Stomach (tissue), 9 donors: Measurements from ENCODE around the gene TTC7B. TPM values are rescaled to one million over a fixed set of nuclear protein-coding genes. Genes with fewer than 3 reads are reported as not detected.

Experiments used
- DNase-seq, 2 donors: peaks; one replicate each; pipeline versions ENCODE4 v3.0.0 to v3.0.0-alpha.2; 2013 to 2019
- H3K27ac ChIP-seq, 5 donors: fragments of 200-600 bp in 4 of 5; sonication (generic) in 4 of 5; one replicate each; pipeline ENCODE4 v1.5.1; 2013 to 2019; ENCODE audit warnings: mild to moderate bottlenecking in 1 of 5, moderate library complexity in 1 of 5
- H3K27me3 ChIP-seq, 3 donors: fragments of 200-600 bp; sonication (generic); one replicate each; pipeline ENCODE4 v1.5.1; 2017 to 2019; ENCODE audit warnings: mixed run types in 1 of 3
- H3K36me3 ChIP-seq, 4 donors: fragments of 200-600 bp; sonication (generic); 1 replicate in 3 of 4; 2 replicates in 1 of 4; pipeline ENCODE4 v1.5.1; 2016 to 2019
- H3K4me1 ChIP-seq, 4 donors: fragments of 200-600 bp; sonication (generic); one replicate each; pipeline ENCODE4 v1.5.1; 2016 to 2019
- H3K4me3 ChIP-seq, 4 donors: fragments of 200-600 bp; sonication (generic) in 3 of 4; one replicate each; pipeline ENCODE4 v1.5.1; 2016 to 2019; ENCODE audit warnings: mild to moderate bottlenecking in 1 of 4
- H3K9me3 ChIP-seq, 4 donors: fragments of 200-600 bp; sonication (generic); one replicate each; pipeline ENCODE4 v1.5.1; 2016 to 2019
- CTCF ChIP-seq, 7 experiments: fragments of 450-650 bp in 4 of 7; fragments of 200-600 bp in 3 of 7; sonication (generic) in 3 of 7; IDR thresholded peaks; one replicate each; pipeline ENCODE4 v1.5.1; 2016 to 2019; ENCODE audit warnings: antibody characterized with exemption in 7 of 7, control low read depth in 2 of 7, mild to moderate bottlenecking in 1 of 7
- EP300 ChIP-seq: sonication (generic); formaldehyde crosslinking; IDR thresholded peaks from one replicate; pipeline ENCODE4 v1.6.1; 2017; ENCODE audit warnings: antibody characterized with exemption
- POLR2A ChIP-seq, 4 donors: fragments of 450-650 bp; IDR thresholded peaks; one replicate each; pipeline ENCODE4 v1.6.1; 2016; ENCODE audit warnings: antibody characterized with exemption in 4 of 4, control low read depth in 2 of 4, mild to moderate bottlenecking in 1 of 4, moderate library complexity in 1 of 4
- POLR2AphosphoS5 ChIP-seq, 3 donors: sonication (generic); formaldehyde crosslinking; IDR thresholded peaks; one replicate each; pipeline ENCODE4 v1.6.1; 2016; ENCODE audit warnings: antibody characterized with exemption in 3 of 3
- WGBS, 5 donors: extraction: QIAGEN DNeasy Blood & Tissue Kit in 3 of 5; methylation state at CpG; one replicate each; pipeline versions ENCODE4 v1.1.5 to v1.1.7; 2013 to 2018; 5-methylcytosine and 5-hydroxymethylcytosine counted together
- intact Hi-C: fragments of 100-400 bp; cut with DNase I; formaldehyde crosslinking; loops from one replicate; pipeline ENCODE4 v1.15.1; 2023; ENCODE audit warnings: low total_unique reads
- polyA plus RNA-seq, 3 donors: library from polyadenylated mRNA; stranded (reverse); fragments of 200-250 nt; gene quantifications; one replicate each; pipeline ENCODE4 v1.2.3, GENCODE V29; 2013
- total RNA-seq, 5 donors: library from RNA; depleted of rRNA; stranded (reverse); fragments of >200 nt; gene quantifications; one replicate each; pipeline versions ENCODE4 v1.1.0 to v1.2.3, GENCODE V29; 2014 to 2016
- donor health status: healthy with polysubstance abuse.
- donor health status: Bipolar disorder and iron deficiency.
- donor health status: healthy.

The TTC7B gene
- total and polyA plus RNA-seq, 8 donors = 6.8 to 110 (median 17.7) TPM

GRCh38 chr14:90724866-90725265 is 91.4 kb downstream of the TTC7B start:
- H3K36me3 ChIP-seq = peaks cover 0 to 9% (median 0%) of the 10 kb centered on the region in 4 donors
- no peak overlapping the region for H3K27ac ChIP-seq
- 72 to 78% (median 77%) methylated on average over 3 of the region's 3 CpGs for WGBS, 5 donors

GRCh38 chr14:90722590-90722989 is 93.6 kb downstream of the TTC7B start:
- intact Hi-C loops = no loop called here
- Histone ChIP-seq H3K27ac (no peak overlapping the region), H3K4me1 (peaks cover 0 to 29% (median 11%) of the 10 kb centered on the region in 4 donors), H3K27me3 (no peaks in the 10 kb centered on the region), H3K9me3 (no peaks in the 10 kb centered on the region), H3K36me3 (no peaks in the 10 kb centered on the region), H3K4me3 (no peak overlapping the region)
- WGBS, 5 donors = 63 to 89% (median 77%) methylated on average over 2 of the region's 2 CpGs
- no peak for TF ChIP-seq EP300
- no peak for TF ChIP-seq POLR2A (IDR thresholded peaks at IDR 0.05)
- TF ChIP-seq CTCF (IDR thresholded peaks at IDR 0.05) = no peak
- TF ChIP-seq POLR2AphosphoS5 (IDR thresholded peaks at IDR 0.05) = no peak
- DNase-seq = no peak

More at GRCh38 chr14:90724866-90725265, 91.4 kb downstream of the TTC7B start:
- DNase-seq = no peak
- H3K9me3 ChIP-seq = no peaks in the 10 kb centered on the region
- no peak overlapping the region for H3K4me3 ChIP-seq
- peaks cover 0 to 27% (median 11%) of the 10 kb centered on the region in 4 donors for H3K4me1 ChIP-seq
- H3K27me3 ChIP-seq = no peaks in the 10 kb centered on the region
- TF ChIP-seq POLR2AphosphoS5 (IDR thresholded peaks at IDR 0.05) (no peak), EP300 (no peak), CTCF (IDR thresholded peaks at IDR 0.05) (no peak), POLR2A (IDR thresholded peaks at IDR 0.05) (no peak)
- intact Hi-C loops = no loop called here

- TF ChIP-seq POLR2A (IDR thresholded peaks at IDR 0.05) = no peak
- TF ChIP-seq POLR2AphosphoS5 (IDR thresholded peaks at IDR 0.05) = no peak
- no peak for TF ChIP-seq EP300
- no peak for TF ChIP-seq CTCF (IDR thresholded peaks at IDR 0.05)
- Histone ChIP-seq H3K4me3 (no peak overlapping the region), H3K4me1 (peaks cover 0 to 28% (median 9%) of the 10 kb centered on the region in 4 donors), H3K27ac (no peak overlapping the region), H3K36me3 (no peaks in the 10 kb centered on the region), H3K27me3 (no peaks in the 10 kb centered on the region), H3K9me3 (no peaks in the 10 kb centered on the region)
- 81 to 94% (median 90%) methylated on average over 10 of the region's 10 CpGs for WGBS, 5 donors
- intact Hi-C loops = no loop called here
- no peak for DNase-seq
Measured at GRCh38 chr14:90721619-90722305, 94.5 kb downstream of the TTC7B start.

GRCh38 chr14:90720832-90721231 is 95.4 kb downstream of the TTC7B start:
- DNase-seq = no peak
- no peaks in the 10 kb centered on the region for H3K9me3 ChIP-seq
- WGBS, 5 donors = 17 to 35% (median 32%) methylated on average over 5 of the region's 5 CpGs

More at GRCh38 chr14:90720832-90721231, 95.4 kb downstream of the TTC7B start:
- H3K27ac ChIP-seq = no peak overlapping the region
- H3K4me3 ChIP-seq = no peak overlapping the region
- H3K36me3 ChIP-seq = no peaks in the 10 kb centered on the region
- H3K4me1 ChIP-seq = peaks cover 0 to 20% (median 4%) of the 10 kb centered on the region in 4 donors
- no peak for TF ChIP-seq POLR2A (IDR thresholded peaks at IDR 0.05)
- no peak for TF ChIP-seq POLR2AphosphoS5 (IDR thresholded peaks at IDR 0.05)
- no peak for TF ChIP-seq CTCF (IDR thresholded peaks at IDR 0.05)
- TF ChIP-seq EP300 = no peak
- intact Hi-C loops = no loop called here
- no peaks in the 10 kb centered on the region for H3K27me3 ChIP-seq
